ENCODE measurements around the gene NOVA2.
A peak's percentile ranks its signal among the peaks of the same experiment; 100 is the strongest.

NOVA2 gene

GRCh38 chr19:45999653-46000121 is 26.0 kb upstream of the NOVA2 start:
- peak; percentile 24 for DNase-seq

- DNase-seq: no peak
These were observed 25.2 kb upstream of the NOVA2 start for GRCh38 chr19:45998834-45999233.

GRCh38 chr19:45996933-45997332 is 23.3 kb upstream of the NOVA2 start:
- DNase-seq: no peak

GRCh38 chr19:45995715-45996385 is 22.2 kb upstream of the NOVA2 start:
- no peak for DNase-seq

GRCh38 chr19:45994998-45995714 is 21.5 kb upstream of the NOVA2 start, which contains the start of gene CCDC61:
TSS of gene CCDC61 (plus strand) at chr19:45995467. CDS start at chr19:46003019, 7,552 bp downstream.
- peak; percentile 96 for DNase-seq

GRCh38 chr19:45994456-45994997 is 20.9 kb upstream of the NOVA2 start:
- no peak for DNase-seq

GRCh38 chr19:45990113-45990728 is 16.6 kb upstream of the NOVA2 start:
- no peak for DNase-seq

GRCh38 chr19:45985321-45985720 is 11.7 kb upstream of the NOVA2 start:
- DNase-seq: no peak

- DNase-seq: no peak
These were observed 7.7 kb upstream of the NOVA2 start for GRCh38 chr19:45981350-45981749.

GRCh38 chr19:45978156-45978555 is 4.5 kb upstream of the NOVA2 start:
- DNase-seq: no peak

GRCh38 chr19:45976178-45976577 is 2.5 kb upstream of the NOVA2 start:
- DNase-seq: no peak

GRCh38 chr19:45975306-45976070 is 1.8 kb upstream of the NOVA2 start:
- no peak for DNase-seq

- peak; percentile 11 for DNase-seq
These were observed 621 bp downstream of the NOVA2 start for GRCh38 chr19:45972947-45973540.

GRCh38 chr19:45972081-45972946 is 1.4 kb downstream of the NOVA2 start:
- DNase-seq: peak; percentile 4

- DNase-seq: no peak
These were observed 2.3 kb downstream of the NOVA2 start for GRCh38 chr19:45971260-45971902.

- no peak for DNase-seq
These were observed 4.0 kb downstream of the NOVA2 start for GRCh38 chr19:45969676-45970075.

- DNase-seq: no peak
These were observed 5.0 kb downstream of the NOVA2 start for GRCh38 chr19:45968626-45969025.

- DNase-seq: no peak
These were observed 6.4 kb downstream of the NOVA2 start for GRCh38 chr19:45967246-45967645.

GRCh38 chr19:45962021-45962420 is 11.6 kb downstream of the NOVA2 start:
- no peak for DNase-seq

GRCh38 chr19:45960595-45961235 is 12.9 kb downstream of the NOVA2 start:
- DNase-seq: no peak

Measured in CD4-positive, alpha-beta T cell treated with Interleukin-17A for 4 hours (primary cell).